GM12864 (cell line): Measurements from ENCODE around the gene GSG1.

Experiments
- DNase-seq: peaks from one replicate; pipeline ENCODE4 v3.0.0-alpha.2; 2011; ENCODE audit warnings: low read depth
- H3K4me3 ChIP-seq: 2 replicates; pipeline ENCODE4 v1.5.1; 2011; ENCODE audit warnings: mild to moderate bottlenecking, low read depth, low read length, control low read depth
- TF ChIP-seq, protein P1 (sequence below): IDR thresholded peaks from 2 replicates; pipeline ENCODE4 v1.5.1; 2011; ENCODE audit warnings: low read depth, mild to moderate bottlenecking, moderate library complexity, low read length, control low read depth, inconsistent platforms; ENCODE audit errors: missing control alignments

GSG1 gene

GRCh38 chr12:13075786-13076570 is 27.5 kb downstream of the GSG1 start:
- DNase-seq = no peak
- TF ChIP-seq, protein P1, sequence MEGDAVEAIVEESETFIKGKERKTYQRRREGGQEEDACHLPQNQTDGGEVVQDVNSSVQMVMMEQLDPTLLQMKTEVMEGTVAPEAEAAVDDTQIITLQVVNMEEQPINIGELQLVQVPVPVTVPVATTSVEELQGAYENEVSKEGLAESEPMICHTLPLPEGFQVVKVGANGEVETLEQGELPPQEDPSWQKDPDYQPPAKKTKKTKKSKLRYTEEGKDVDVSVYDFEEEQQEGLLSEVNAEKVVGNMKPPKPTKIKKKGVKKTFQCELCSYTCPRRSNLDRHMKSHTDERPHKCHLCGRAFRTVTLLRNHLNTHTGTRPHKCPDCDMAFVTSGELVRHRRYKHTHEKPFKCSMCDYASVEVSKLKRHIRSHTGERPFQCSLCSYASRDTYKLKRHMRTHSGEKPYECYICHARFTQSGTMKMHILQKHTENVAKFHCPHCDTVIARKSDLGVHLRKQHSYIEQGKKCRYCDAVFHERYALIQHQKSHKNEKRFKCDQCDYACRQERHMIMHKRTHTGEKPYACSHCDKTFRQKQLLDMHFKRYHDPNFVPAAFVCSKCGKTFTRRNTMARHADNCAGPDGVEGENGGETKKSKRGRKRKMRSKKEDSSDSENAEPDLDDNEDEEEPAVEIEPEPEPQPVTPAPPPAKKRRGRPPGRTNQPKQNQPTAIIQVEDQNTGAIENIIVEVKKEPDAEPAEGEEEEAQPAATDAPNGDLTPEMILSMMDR = no peak
- H3K4me3 ChIP-seq = no peak overlapping the region

DNA sequence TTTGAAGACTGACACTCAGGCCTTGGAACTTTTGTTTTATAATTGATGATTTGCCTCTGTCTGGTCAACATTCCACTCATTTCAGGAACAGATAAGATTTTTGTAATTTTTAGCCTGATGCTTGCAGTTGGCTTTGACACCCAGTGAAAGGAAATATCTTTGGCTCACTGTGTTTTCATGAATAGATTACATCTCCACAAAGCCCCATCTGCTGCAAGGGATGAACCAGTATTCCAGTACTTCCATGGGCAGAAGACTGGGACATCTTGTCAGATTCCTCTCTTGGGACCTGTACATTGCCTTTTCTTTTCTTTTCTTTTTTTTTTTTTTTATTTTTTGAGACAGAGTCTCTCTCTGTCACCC is 28.4 kb downstream of the GSG1 start:
- no peak for DNase-seq
- no peak overlapping the region for H3K4me3 ChIP-seq
- TF ChIP-seq, protein P1 = no peak

GRCh38 chr12:13074396-13075117 is 28.9 kb downstream of the GSG1 start:
- H3K4me3 ChIP-seq = no peak overlapping the region
- TF ChIP-seq, protein P1 = no peak
- DNase-seq = no peak

DNA sequence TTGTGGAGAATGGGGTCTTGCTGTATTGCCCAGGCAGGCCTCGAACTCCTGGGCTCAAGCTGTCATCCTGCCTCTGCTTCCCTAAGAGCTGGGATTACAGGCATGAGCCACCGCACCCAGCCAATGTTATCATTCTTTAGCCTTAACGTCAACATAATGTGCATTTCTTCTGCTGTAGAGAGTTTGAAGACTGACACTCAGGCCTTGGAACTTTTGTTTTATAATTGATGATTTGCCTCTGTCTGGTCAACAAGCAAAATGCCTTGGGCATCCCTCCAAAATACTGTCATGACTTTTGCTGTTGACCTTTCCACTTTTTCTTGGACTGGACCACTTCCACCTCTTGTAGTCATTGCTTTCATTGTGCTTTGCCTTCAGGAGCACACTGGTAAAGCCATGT is 30.3 kb downstream of the GSG1 start:
- H3K4me3 ChIP-seq = no peak overlapping the region
- TF ChIP-seq, protein P1 = no peak
- DNase-seq = no peak

DNA sequence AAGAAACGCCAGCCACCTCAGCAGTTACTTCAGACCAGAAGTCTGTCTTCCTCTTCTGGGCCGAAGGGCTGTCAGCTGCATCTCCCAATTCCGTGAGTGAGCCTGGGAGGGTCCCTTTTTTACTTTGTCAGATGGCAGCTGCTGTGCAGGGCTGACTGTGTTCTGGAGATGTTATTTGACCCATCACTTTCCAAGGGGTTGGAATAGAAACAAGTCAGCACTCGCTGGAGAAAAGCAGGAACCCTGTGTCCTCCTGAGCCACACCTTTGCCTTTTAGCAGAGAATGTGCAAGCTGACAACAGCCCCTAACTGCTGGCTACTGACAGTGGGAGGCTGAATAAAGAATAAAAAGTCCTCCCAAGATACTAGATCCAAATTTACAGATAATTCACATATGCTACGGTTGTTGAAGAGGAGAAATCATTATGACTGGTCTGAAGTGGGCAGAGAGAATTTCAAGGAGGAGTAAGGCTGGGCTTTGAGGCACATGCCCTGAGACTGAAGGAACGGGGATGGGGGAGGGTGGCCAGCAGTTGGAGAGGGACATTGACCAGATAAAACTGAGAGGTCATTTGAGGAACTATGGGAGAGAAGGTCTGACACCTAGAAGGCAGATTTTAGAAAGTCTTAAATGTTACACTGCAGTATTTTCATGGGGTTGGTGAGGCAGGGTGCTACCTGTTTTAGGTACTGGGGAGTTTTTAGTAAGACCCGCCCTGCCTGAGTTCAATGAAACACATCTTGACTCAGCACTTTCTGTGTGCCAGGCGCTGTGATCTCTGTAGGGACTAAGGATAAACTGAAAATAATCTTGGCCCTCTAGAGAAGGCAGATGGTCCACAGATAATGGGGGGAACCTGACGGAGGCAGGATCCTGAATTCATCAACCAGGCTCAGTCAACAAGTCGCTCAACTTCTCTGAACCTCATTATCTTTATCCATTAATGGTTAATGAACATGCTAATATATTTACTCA is 31.9 kb downstream of the GSG1 start:
- TF ChIP-seq, protein P1 = no peak
- H3K4me3 ChIP-seq = no peak overlapping the region
- DNase-seq = no peak

GRCh38 chr12:13069380-13069779 is 34.1 kb downstream of the GSG1 start:
- no peak for DNase-seq
- TF ChIP-seq, protein P1 = no peak
- no peak overlapping the region for H3K4me3 ChIP-seq
